ENCODE data around the gene DPH7.
"Not testable (repeated sequence)": the region's sequence is repeated elsewhere in the genome, so short reads cannot be mapped to it uniquely, and the experiment has no call there.

Gene DPH7

GRCh38 chr9:137578518-137579258 lies at the start of gene DPH7:
DPH7 (minus strand) TSS chr9:137578925; CDS start chr9:137578777, 148 bp downstream.
- peak; percentile 90 to 98 for DNase-seq

- DNase-seq, result not testable (repeated sequence)
These were observed 48.7 kb upstream of the DPH7 start for GRCh38 chr9:137627406-137627805.

DNA sequence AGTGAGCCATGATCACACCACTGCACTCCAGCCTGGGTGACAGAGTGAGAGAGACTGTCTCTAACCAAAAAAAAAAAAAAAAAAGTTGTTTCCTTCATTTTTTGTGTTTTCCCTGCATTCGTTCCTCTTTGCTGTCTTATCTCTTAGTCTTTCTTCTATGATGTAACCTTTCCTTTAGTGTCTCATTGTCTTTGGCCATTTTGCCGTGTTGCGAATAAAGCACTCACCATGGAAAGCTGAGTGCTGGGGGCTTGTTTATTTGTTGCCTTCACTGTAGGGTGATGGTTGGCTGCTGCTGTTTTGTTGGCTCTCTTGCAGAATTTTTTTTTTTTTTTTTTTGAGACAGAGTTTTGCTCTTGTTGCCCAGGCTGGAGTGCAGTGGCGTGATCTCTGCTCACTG lies 47.7 kb upstream of the DPH7 start:
- DNase-seq, result no peak

DNA sequence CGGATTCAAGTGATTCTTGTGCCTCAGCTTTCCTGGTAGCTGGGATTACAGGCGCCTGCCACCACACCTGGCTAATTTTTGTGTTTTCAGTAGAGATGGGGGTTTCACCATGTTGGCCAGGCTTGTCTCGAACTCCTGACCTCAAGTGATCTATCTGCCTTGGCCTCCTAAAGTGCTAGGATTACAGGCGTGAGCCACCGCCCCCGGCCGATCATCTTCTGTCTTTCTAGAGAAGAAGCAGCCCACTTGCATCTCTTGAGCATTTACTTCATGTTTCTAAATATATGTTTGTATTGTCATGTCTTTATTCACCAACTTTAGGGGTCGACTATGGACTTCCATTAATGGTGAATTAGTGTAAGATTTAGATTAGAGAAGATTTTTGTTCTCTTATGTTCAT lies 43.5 kb upstream of the DPH7 start:
- DNase-seq, result not testable (repeated sequence)

DNA sequence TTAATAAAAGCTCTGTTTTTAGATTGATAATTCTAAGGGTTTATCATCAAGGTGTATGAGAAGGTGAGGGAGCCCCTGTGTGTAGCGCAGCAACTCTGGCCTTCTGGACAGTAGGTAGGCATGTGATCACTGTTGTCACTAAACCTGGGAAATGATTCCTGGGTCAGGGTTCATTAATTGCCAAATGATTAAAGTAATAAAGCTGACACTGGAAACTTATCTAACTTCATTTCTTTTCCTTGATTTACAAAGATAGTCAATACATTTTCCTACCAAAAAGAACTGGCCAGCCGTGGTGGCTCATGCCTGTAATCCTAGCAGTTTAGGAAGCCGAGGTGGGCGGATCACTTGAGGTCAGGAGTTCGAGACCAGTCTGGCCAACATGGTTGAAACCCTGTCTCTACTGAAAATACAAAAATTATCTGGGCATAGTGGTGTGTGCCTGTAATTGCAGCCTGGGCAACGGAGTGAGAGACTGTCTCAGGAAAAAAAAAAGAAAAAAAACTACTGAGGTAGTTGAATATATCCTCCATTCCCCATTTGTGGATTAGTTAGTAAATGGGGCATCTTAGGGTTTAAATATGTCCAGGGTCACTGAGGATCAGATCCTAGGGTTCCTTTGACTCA lies 42.5 kb upstream of the DPH7 start:
- DNase-seq, result no peak

GRCh38 chr9:137620581-137620980 lies 41.9 kb upstream of the DPH7 start:
- DNase-seq, result no peak

- DNase-seq, result no peak
These were observed 41.3 kb upstream of the DPH7 start for GRCh38 chr9:137620048-137620405.

- DNase-seq, result no peak
These were observed 40.7 kb upstream of the DPH7 start for GRCh38 chr9:137619240-137620047.

DNA sequence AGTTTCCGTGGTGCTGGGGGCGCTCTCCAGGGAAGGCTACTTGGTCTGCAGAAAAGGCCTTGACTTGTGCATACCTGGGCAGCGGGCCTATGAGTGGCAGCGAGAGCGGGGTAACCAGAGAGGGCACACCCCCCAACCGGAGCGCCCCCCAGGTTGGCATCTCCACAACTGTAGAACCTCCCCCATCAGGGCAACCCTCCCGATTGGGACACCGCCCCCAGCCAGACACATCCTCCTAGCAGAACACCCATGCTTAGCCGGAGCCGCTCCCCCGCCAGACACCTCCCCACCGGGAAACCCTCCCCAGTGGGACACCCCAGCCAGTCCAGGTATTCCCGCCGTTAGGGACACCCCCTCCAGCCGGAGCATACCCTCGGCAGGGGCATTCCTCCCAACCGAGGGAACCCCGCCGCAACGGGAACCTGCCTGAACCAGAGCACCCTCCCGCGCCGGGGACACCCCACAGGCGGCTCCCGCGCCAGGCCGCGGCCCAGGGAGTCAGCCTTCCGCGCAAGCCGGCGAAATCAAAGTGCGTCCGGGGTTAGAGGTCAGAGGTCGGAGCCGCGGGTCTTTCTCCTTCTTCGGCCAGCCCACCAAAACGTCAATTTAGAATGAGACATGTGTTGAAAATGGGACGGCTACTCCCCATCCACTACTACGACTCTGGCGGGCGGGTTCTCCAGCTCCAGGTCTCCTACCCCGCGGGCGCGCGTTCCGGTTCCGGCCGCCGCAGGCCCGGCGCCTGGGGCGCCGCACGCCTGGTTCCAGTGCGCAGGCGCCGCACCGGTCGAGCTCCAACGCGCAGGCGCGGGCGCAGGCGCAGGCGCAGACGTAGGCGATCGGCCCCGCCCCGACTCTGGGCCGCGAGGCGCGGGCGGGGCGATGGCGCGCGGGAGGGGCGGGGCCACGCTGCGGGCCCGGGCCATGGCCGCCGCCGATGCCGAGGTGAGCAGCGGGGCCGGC lies 39.7 kb upstream of the DPH7 start, which contains the start of gene EHMT1:
TSS of gene EHMT1 (plus strand) at position 901 of the 963 bp plus-strand sequence. CDS start at position 925, 24 bp downstream.
- DNase-seq, result peak; percentile 86 to 91

DNA sequence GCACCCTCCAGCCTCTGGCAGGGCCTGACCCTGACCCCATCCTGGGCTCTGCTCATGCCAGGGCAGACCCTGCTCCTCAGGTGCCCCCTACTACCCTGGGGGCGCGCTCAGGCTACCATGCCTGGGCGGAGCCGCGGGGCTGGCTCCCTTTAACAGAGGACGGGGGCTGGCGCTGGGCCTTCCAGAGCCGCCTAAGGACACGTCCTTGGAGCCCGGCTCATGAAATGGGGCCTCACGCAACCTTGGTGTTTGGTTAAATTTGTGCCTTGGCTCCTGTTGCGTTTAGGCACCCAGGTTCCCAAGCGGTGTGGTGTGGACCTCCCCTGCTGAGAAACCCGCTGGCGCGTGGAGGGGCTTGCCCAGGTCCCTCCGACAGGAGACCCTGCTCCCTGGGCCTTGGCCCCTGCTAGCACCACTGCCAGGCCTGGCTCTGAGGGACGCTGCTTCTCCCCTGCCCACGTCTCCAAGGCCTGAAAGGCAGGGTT lies 36.7 kb upstream of the DPH7 start:
- no peak for DNase-seq

- no peak for DNase-seq
These were observed 36.1 kb upstream of the DPH7 start for GRCh38 chr9:137614631-137615386.

GRCh38 chr9:137613738-137614523 lies 35.2 kb upstream of the DPH7 start:
- DNase-seq, result no peak

DNA sequence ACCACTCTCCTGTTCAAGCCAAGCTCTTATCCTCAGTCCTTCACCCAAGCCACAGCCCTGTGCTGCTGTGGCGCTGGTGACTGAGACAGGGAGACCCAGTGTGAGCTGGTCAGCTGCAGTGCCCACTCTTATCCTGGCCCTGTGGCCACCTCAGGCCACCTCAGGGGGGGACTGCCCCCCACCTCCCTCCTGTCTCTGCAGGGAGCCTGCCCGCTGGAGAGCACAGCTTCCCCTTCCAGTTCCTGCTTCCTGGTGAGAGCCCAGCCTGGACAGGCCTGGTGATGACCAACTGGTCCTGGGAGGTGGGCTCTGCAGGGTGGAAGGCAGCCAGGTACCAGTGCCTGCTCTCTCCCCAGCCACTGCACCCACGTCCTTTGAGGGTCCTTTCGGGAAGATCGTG lies 34.5 kb upstream of the DPH7 start:
- no peak for DNase-seq

GRCh38 chr9:137612741-137613142 lies 34.0 kb upstream of the DPH7 start:
- DNase-seq, result no peak

DNA sequence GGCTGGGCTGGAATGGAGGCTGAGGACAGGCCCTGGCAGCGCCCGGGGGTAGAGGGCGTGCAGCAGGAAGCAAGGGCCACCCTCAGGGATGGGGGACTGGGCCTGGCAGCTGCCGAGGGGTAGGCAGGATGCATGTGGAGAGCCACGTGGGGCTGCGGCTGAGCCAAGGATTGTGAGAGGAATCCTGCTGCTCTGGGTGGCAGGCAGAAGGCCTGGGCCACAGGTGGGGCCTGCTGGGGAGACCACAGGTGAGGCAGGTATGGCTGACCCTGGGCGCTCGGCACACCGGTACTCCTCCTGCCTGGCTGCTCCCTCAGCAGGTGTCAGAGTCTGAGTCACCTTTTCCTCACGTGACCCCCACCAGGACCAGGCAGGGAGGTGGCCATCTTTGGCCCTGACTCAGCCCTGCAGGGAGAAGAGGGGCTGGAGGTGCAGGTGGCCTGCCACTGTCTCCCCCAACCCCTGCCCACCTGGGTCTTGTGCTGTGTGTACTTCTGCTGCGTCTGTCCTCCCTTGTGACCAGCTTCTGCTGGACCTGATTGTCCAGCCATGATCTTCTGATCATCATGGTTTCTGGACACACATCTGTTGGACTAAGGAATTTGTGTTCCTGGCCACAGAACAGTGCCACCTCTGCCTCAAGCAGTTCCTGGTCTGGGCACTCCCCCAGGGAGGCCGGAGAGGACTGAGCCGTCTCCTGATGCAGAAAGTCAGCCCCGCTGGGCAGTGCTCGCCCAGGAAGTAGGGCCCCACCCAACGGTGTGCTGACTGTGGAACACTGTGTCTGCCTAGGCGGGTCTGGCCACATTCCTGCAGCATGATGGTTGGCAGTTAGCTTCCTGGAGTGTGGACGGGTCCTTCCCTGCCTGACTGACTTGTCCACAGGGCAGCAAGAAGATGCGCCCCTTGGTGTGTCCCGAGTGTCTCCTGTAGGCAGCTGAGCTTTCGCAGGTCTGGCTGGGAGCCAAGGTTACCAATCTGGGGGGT lies 33.2 kb upstream of the DPH7 start:
- peak in 1 of 2 experiments; percentile 35 for DNase-seq

GRCh38 chr9:137610944-137611343 lies 32.2 kb upstream of the DPH7 start:
- DNase-seq, result no peak

GRCh38 chr9:137607141-137607857 lies 28.6 kb upstream of the DPH7 start:
- no peak for DNase-seq

DNA sequence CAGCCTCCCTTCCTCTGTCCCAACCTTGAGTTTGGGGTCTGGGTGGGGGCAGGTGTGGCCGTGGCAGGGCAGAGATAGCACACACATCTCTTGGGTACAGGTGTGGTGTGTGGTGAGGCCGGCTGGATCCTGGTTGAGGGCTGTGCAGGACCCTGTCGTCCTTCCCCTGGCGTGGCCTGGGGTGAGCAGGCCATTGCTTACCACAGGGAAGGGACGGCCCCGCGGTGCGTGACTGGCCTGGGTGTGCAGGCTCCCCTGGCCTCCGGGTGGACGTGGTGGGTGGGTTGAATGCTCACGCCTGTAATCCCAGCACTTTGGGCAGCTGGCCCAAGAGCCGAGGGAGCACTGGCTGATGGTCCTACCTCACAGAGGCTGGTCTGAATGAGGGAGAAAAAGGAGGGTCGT lies 28.0 kb upstream of the DPH7 start:
- DNase-seq, result no peak

Data from stimulated activated CD4-positive, alpha-beta T cell treated with anti-CD3 and anti-CD28 coated beads, Interleukin-4, amount 100 ng/mL, for 4 hours (primary cell).